HG03097 (cell line): Measurements from ENCODE around the gene PPP1R3F.
"Not testable (repeated sequence)": the region's sequence is repeated elsewhere in the genome, so short reads cannot be mapped to it uniquely, and the experiment has no call there.

Source experiments
- ATAC-seq: cut with Tn5 transposase; IDR thresholded peaks from one replicate; pipeline ENCODE4 v1.9.1; 2021; ENCODE audit not compliant: unreplicated experiment, low FRiP score

Gene PPP1R3F

GRCh38 chrX:49309401-49309981, 39.9 kb downstream of the PPP1R3F start:
- no peak for ATAC-seq

GRCh38 chrX:49310371-49310770, 40.8 kb downstream of the PPP1R3F start:
- no peak for ATAC-seq

GRCh38 chrX:49312176-49312575, 42.6 kb downstream of the PPP1R3F start:
- ATAC-seq: no peak

GRCh38 chrX:49316085-49316484, 46.5 kb downstream of the PPP1R3F start:
- no peak for ATAC-seq

GRCh38 chrX:49321737-49322136, 52.1 kb downstream of the PPP1R3F start, which contains the start of gene GAGE12J:
Gene GAGE12J (plus strand): TSS chrX:49322037. CDS start chrX:49323194, 1,157 bp downstream.
- not testable (repeated sequence) for ATAC-seq

- ATAC-seq: not testable (repeated sequence)
Measured at GRCh38 chrX:49322266-49322665, 52.7 kb downstream of the PPP1R3F start.

DNA sequence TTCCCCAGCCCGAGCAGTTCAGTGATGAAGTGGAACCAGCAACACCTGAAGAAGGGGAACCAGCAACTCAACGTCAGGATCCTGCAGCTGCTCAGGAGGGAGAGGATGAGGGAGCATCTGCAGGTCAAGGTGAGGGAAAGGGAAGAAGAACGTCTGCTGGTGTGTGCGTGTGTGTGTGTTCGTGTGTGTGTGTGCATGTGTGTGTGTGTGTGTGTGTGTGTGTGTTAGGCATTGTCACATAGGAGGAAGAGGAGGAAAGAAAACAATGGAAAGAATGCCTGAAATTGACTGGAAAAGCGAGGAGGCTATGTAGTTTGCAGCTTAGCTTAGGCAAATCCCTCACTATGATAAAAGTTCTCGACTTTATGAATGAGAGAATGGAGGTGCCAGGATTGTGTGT, 54.1 kb downstream of the PPP1R3F start:
- ATAC-seq: not testable (repeated sequence)

- ATAC-seq: not testable (repeated sequence)
Measured at GRCh38 chrX:49330421-49330820, 60.8 kb downstream of the PPP1R3F start.

GRCh38 chrX:49331282-49331681, 61.7 kb downstream of the PPP1R3F start, which contains the start of gene GAGE13:
Gene GAGE13 (plus strand): TSS chrX:49331582. CDS start chrX:49332738, 1,156 bp downstream.
- not testable (repeated sequence) for ATAC-seq

GRCh38 chrX:49331841-49332240, 62.2 kb downstream of the PPP1R3F start:
- ATAC-seq: not testable (repeated sequence)
